GM08714 (cell line): ENCODE results near the gene NUP210.

ENCODE experiments used
- H3K4me3 ChIP-seq: fragments of 200-500 bp; sonication (Bioruptor generic); 2 replicates; pipeline ENCODE4 v1.5.1; 2014; ENCODE audit warnings: mild to moderate bottlenecking, low read length, inconsistent platforms
- ZNF274 ChIP-seq: IDR thresholded peaks from 2 replicates; pipeline ENCODE4 v1.6.1; 2012; ENCODE audit warnings: mild to moderate bottlenecking, low read depth, low read length

NUP210 gene

DNA sequence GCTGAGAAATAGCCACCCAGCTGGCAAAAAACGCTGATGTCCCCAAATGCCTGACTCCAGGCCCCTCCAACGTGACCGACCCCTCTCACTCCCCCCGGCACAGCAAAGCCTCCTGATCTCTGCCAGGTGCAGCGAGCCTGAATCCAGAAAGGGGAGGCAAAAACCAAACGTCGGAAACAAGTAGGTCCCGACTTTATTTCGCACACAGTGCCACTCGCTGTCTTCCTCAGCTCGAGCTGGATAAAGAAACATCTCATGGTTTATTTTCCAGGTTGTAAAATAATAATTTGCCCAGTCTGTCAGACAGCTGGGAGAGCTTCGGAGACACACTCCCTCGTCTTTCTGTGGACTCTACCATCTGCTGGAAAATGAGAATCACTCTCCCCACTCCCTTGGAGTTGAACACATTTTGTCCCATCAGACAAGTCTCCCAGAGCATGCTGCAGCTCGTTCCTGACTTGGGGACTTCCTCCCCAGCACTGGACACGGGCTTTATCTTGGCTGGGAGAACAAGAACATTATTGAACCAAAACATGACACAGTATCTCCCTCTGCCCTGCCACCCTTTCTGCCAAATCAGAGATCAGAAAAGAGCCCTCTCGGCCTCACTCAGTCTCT, 142.8 kb downstream of the NUP210 start:
- no peak overlapping the region for H3K4me3 ChIP-seq
- TF ChIP-seq ZNF274 = no peak

GRCh38 chr3:13276438-13277195, 143.5 kb downstream of the NUP210 start:
- H3K4me3 ChIP-seq = no peak overlapping the region
- no peak for TF ChIP-seq ZNF274

- no peak overlapping the region for H3K4me3 ChIP-seq
- no peak for TF ChIP-seq ZNF274
Measured at GRCh38 chr3:13275376-13276005, 144.6 kb downstream of the NUP210 start.

- no peak for TF ChIP-seq ZNF274
- H3K4me3 ChIP-seq = no peak overlapping the region
Measured at GRCh38 chr3:13274551-13275332, 145.4 kb downstream of the NUP210 start.

- TF ChIP-seq ZNF274 = no peak
- no peak overlapping the region for H3K4me3 ChIP-seq
Measured at GRCh38 chr3:13274125-13274524, 146.0 kb downstream of the NUP210 start.

DNA sequence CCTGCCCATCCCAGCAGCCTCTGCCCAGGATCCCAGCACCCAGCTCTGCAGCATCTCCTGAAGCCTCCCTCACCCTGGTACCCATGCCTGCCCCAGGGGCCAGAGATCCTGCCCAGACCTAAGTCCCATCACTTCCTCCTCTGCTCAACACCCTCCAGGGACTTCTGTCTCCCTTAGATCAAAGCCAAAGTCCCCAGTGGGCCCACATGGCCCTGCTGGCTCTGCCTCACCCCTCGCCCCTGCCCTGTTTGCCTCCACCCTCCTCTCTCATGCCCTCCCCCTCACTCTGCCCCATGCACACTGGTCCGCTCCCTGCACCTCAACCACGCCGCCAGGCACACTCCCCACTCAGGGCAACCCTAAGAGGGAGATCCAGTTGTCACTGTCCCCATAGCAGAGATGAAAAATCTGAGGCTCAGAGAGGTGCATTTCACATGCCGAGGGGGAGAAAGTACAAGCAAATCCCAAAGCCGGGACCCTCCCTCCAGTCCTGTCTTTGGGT, 146.5 kb downstream of the NUP210 start:
- H3K4me3 ChIP-seq = no peak overlapping the region
- no peak for TF ChIP-seq ZNF274

DNA sequence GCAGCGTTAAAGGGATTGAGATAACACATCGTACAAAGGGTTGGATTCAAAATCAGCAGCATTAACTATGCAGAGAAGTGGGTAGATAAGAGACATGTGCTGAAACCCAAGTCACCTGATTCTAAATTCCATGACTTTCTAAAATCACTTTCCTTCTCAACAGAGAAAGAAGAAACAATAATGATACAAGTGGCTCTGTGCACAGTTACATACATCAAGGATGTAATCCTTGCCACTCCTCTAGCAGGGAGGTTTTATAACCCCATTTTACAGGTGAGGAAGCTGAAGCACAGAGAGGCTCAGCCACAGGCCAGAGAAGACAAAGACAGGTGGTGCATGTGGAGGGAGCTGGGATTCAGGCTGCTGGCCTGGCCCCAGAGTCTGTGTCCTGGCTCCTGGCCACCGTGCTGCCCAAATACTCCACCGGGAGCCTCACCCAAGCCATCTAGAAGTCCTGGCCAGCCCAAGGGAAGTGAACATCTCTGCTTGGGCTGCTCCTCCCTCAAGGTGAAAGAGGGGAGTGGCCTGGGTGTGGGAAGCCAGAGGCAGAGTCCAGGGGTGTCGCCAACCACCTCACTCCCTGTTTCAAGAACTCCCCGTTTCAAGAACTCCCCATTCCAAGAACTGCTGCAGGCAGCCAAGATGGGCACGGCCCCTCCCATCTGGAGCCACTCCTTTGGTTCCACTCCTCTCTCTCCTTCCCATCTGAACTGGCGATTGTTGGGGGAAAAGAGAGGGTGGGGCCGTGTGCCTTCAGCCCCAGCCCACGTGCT, 147.1 kb downstream of the NUP210 start:
- no peak overlapping the region for H3K4me3 ChIP-seq
- no peak for TF ChIP-seq ZNF274

- H3K4me3 ChIP-seq = no peak overlapping the region
- no peak for TF ChIP-seq ZNF274
Measured at GRCh38 chr3:13269711-13270378, 150.3 kb downstream of the NUP210 start.

DNA sequence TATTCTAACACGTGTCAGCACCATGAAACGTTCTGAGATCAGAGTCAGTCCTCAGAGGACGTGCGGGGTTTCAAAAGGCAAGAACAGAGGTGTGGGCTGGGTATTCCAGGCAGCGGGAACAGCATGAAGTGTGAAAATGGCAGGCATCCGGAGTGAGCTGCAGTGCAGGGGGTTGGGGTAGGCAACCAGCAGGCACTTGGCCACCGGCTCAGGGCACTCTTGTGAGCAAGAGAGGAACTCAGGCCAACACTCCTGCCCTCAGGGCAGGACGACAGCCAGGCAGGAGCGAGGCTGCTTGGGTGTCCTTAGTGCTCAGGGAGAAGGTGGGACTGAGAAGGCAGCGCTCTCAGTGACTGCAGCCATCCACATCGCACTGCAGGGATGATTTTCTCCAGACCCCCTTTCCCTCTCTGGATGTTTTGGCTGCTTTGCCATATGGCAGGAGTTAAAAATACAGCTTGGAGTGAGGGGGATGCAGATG, 151.1 kb downstream of the NUP210 start:
- TF ChIP-seq ZNF274 = no peak
- no peak overlapping the region for H3K4me3 ChIP-seq

GRCh38 chr3:13268120-13268519, 152.0 kb downstream of the NUP210 start:
- no peak for TF ChIP-seq ZNF274
- H3K4me3 ChIP-seq = no peak overlapping the region

DNA sequence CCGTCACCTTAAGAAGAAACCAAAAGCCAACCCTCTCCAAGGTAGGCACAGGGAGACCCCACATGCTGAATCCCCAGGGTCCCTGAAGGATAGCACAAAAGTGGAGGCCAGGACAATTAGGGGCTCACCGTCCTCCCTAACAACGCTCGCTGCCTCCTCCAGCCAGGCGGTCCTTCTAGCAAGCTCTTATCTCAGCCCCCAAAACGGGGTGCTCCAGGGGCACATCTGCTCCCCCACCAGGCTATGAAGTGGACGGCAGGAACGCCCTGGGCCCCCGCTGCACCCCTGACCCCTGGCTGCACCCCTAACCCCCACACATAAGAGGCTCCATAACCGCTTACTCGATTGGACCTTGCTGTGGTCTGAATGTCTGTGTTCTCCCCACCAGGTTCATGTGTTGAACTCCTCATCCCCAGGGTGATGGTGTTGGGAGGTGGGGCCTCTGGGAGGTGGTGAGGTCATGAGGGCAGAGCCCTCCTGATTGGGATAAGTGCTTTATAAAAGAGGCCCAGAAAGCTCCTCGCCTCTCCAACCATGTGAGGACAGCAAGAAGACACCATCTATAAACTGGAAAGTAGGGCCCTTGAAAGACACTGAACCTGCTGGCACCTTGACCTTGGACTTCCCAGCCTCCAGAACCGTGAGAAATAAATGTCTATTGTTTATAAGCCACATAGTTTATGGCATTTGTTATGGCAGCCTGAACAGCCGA, 153.3 kb downstream of the NUP210 start:
- no peak for TF ChIP-seq ZNF274

More for the DNA sequence above, 153.3 kb downstream of the NUP210 start:
- H3K4me3 ChIP-seq = no peak overlapping the region
